Gastrocnemius medialis (tissue), 4 donors: ENCODE measurements around the gene PRDM15. TPM values are rescaled to one million over a fixed set of nuclear protein-coding genes. Genes with fewer than 3 reads are reported as not detected.

Source experiments
- ATAC-seq, 2 donors: fragments of 150-250 bp; one replicate each; pipeline ENCODE4 v1.9.1; 2016
- DNase-seq, 2 donors: peaks; one replicate each; pipeline ENCODE4 v3.0.0-alpha.2; 2019
- H3K27ac ChIP-seq, 4 donors: fragments of 200-600 bp; sonication (generic); 1 replicate in 1 of 4; 2 replicates in 3 of 4; pipeline ENCODE4 v1.5.1; 2016 to 2018; ENCODE audit warnings: mild to moderate bottlenecking in 2 of 4, moderate library complexity in 1 of 4
- H3K27me3 ChIP-seq, 3 donors: fragments of 200-600 bp; sonication (generic) in 2 of 3; 1 replicate in 1 of 3; 2 replicates in 2 of 3; pipeline versions ENCODE4 v1.5.1 to v1.6.0; 2016 to 2019; ENCODE audit warnings: mild to moderate bottlenecking in 1 of 3, moderate library complexity in 1 of 3
- H3K36me3 ChIP-seq, 2 donors: fragments of 200-600 bp; sonication (generic) in 1 of 2; one replicate each; pipeline ENCODE4 v1.5.1; 2017 to 2018
- H3K4me1 ChIP-seq, 2 donors: fragments of 200-600 bp; sonication (generic) in 1 of 2; one replicate each; pipeline ENCODE4 v1.5.1; 2016 to 2017; ENCODE audit warnings: mild to moderate bottlenecking in 2 of 2
- H3K4me3 ChIP-seq, 4 donors: fragments of 200-600 bp; sonication (generic) in 3 of 4; 1 replicate in 1 of 4; 2 replicates in 3 of 4; pipeline ENCODE4 v1.5.1; 2016 to 2019; ENCODE audit warnings: mild to moderate bottlenecking in 2 of 4
- H3K9me3 ChIP-seq, 3 donors: fragments of 200-600 bp; sonication (generic) in 2 of 3; 1 replicate in 1 of 3; 2 replicates in 2 of 3; pipeline ENCODE4 v1.5.1; 2016 to 2019
- POLR2A ChIP-seq, 2 donors: fragments of 450-650 bp; IDR thresholded peaks; one replicate each; pipeline ENCODE4 v1.6.1; 2017; ENCODE audit warnings: antibody characterized with exemption in 2 of 2, mild to moderate bottlenecking in 2 of 2, moderate library complexity in 2 of 2
- in situ Hi-C, 4 donors: fragments of 200-750 bp; cut with MboI; loops; one replicate each; pipeline versions ENCODE4 v1.15.0 to v1.8.0; 2017; ENCODE audit warnings: low sequenced_read_pairs in 4 of 4
- intact Hi-C: fragments of 100-400 bp; cut with DNase I; formaldehyde crosslinking; loops from one replicate; pipeline ENCODE4 v1.15.1; 2023; ENCODE audit warnings: low total_unique reads
- total RNA-seq, 4 donors: library from RNA; depleted of rRNA; stranded (reverse); fragments of >200 nt; gene quantifications; one replicate each; pipeline versions ENCODE4 v1.1.0 to v1.2.3, GENCODE V29; 2016
- TF ChIP-seq, protein P1 (sequence below), 5 experiments: fragments of 450-650 bp in 3 of 5; fragments of 200-600 bp in 2 of 5; sonication (generic) in 2 of 5; IDR thresholded peaks in 4 of 5; conservative IDR thresholded peaks in 1 of 5; 1 replicate in 4 of 5; 2 replicates in 1 of 5; pipeline ENCODE4 v1.5.1; 2016 to 2019; ENCODE audit warnings: antibody characterized with exemption in 5 of 5, mild to moderate bottlenecking in 3 of 5, moderate library complexity in 3 of 5

Gene PRDM15
- total RNA-seq, 4 donors from 2014 or later, result 4.4 to 13.6 (median 5.4) TPM

- no peaks in the 10 kb centered on the region for H3K9me3 ChIP-seq
- H3K27me3 ChIP-seq, result peaks cover 0 to 3% (median 0%) of the 10 kb centered on the region in 3 donors
- no peak overlapping the region for H3K27ac ChIP-seq
- H3K4me1 ChIP-seq, result no peaks in the 10 kb centered on the region
- in situ Hi-C loops (loop anchor here in 1 of 4 donors (25.0 kb wide), 1 partner anchor 94 kb away; no protein-coding TSS in a partner anchor), intact Hi-C loops (no loop called here)
- ATAC-seq (no peak), DNase-seq (no peak)
- no peaks in the 10 kb centered on the region for H3K36me3 ChIP-seq
- no peak for TF ChIP-seq POLR2A (IDR thresholded peaks at IDR 0.05)
- TF ChIP-seq, protein P1, sequence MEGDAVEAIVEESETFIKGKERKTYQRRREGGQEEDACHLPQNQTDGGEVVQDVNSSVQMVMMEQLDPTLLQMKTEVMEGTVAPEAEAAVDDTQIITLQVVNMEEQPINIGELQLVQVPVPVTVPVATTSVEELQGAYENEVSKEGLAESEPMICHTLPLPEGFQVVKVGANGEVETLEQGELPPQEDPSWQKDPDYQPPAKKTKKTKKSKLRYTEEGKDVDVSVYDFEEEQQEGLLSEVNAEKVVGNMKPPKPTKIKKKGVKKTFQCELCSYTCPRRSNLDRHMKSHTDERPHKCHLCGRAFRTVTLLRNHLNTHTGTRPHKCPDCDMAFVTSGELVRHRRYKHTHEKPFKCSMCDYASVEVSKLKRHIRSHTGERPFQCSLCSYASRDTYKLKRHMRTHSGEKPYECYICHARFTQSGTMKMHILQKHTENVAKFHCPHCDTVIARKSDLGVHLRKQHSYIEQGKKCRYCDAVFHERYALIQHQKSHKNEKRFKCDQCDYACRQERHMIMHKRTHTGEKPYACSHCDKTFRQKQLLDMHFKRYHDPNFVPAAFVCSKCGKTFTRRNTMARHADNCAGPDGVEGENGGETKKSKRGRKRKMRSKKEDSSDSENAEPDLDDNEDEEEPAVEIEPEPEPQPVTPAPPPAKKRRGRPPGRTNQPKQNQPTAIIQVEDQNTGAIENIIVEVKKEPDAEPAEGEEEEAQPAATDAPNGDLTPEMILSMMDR (IDR thresholded peaks at IDR 0.05 in 4 of 5, conservative IDR thresholded peaks at IDR 0.05 in 1 of 5), result no peak
- H3K4me3 ChIP-seq, result no peak overlapping the region
Observed at GRCh38 chr21:41755934-41756773, 123.0 kb downstream of the PRDM15 start.

DNA sequence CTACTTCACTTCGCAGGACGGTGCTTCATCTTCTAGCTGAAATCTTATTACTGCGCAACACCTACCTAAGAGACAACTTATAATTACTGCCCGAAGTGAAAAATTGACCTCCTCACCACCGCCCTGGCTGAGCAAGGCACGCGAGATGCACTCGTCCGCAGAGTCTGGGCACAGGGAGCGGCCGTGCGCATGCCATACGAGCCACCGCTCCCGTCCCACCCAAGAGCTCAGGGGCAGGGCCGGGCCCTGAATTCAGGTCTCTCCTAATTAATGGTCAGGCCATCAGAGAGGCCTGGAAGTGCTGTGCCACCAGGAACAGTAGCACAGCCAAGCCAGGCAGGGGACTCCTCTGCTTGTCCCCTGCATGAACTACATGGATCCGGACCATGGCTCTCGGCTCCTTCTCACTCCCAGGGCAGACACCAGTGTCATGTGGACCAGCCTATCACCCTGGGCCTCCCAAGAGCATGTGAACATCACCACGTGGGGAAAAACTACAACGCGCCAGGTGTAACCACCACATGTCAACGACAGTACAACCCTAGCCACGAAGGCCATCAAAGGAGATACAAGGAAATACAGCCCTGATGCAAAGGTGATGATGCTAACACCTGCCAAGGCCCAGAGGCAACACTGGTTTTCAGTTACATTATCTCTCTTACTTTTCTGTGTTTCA is 123.7 kb downstream of the PRDM15 start:
- TF ChIP-seq POLR2A (IDR thresholded peaks at IDR 0.05), result no peak
- TF ChIP-seq, protein P1 (IDR thresholded peaks at IDR 0.05 in 4 of 5, conservative IDR thresholded peaks at IDR 0.05 in 1 of 5), result no peak
- Histone ChIP-seq H3K9me3 (no peaks in the 10 kb centered on the region), H3K4me1 (no peaks in the 10 kb centered on the region), H3K36me3 (no peaks in the 10 kb centered on the region), H3K27ac (no peak overlapping the region), H3K27me3 (no peaks in the 10 kb centered on the region), H3K4me3 (no peak overlapping the region)
- no peak for DNase-seq
- intact Hi-C loops (no loop called here), in situ Hi-C loops (loop anchor here in 1 of 4 donors (25.0 kb wide), 1 partner anchor 93 kb away; no protein-coding TSS in a partner anchor)
- ATAC-seq, result no peak

DNA sequence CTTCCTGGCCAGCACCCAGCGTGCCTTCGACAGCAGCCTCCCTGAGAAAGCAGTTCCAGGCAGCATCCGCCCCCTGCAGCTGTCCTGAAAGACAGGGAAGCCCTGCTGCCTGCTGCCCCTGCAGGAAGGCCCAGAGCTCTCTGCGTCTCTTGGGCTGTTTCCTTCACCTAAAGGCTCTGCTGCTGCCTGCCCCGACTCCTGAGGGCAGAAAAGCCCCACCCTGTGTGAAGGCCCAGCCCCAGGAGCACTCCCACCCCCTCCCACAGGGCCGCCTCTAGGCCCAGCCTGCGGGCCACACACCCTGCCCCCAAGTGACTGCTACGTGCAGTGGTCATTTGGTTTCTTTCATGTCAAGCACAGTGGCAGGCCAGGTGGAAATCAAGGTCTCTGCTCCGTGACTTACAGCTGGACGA is 124.7 kb downstream of the PRDM15 start:
- ATAC-seq (no peak), DNase-seq (no peak)
- Histone ChIP-seq H3K27me3 (no peaks in the 10 kb centered on the region), H3K9me3 (no peaks in the 10 kb centered on the region), H3K4me1 (no peaks in the 10 kb centered on the region), H3K27ac (no peak overlapping the region), H3K4me3 (no peak overlapping the region), H3K36me3 (no peaks in the 10 kb centered on the region)
- TF ChIP-seq, protein P1 (IDR thresholded peaks at IDR 0.05 in 4 of 5, conservative IDR thresholded peaks at IDR 0.05 in 1 of 5), result no peak
- TF ChIP-seq POLR2A (IDR thresholded peaks at IDR 0.05), result no peak
- intact Hi-C loops, result no loop called here
- in situ Hi-C loops, result loop anchor here in 1 of 4 donors (25.0 kb wide), 1 partner anchor 92 kb away; no protein-coding TSS in a partner anchor

GRCh38 chr21:41753006-41753898 is 125.9 kb downstream of the PRDM15 start:
- in situ Hi-C loops (loop anchor here in 1 of 4 donors (25.0 kb wide), 1 partner anchor 91 kb away; no protein-coding TSS in a partner anchor), intact Hi-C loops (no loop called here)
- DNase-seq, result no peak
- no peaks in the 10 kb centered on the region for H3K36me3 ChIP-seq
- H3K9me3 ChIP-seq, result no peaks in the 10 kb centered on the region
- H3K27ac ChIP-seq, result no peak overlapping the region
- H3K4me3 ChIP-seq, result no peak overlapping the region
- no peaks in the 10 kb centered on the region for H3K27me3 ChIP-seq
- H3K4me1 ChIP-seq, result no peaks in the 10 kb centered on the region
- no peak for TF ChIP-seq POLR2A (IDR thresholded peaks at IDR 0.05)
- TF ChIP-seq, protein P1 (IDR thresholded peaks at IDR 0.05 in 4 of 5, conservative IDR thresholded peaks at IDR 0.05 in 1 of 5), result no peak
- no peak for ATAC-seq
